ENCODE data around the gene C11orf71.

The C11orf71 gene

GRCh38 chr11:114379394-114380069 is 20.8 kb downstream of the C11orf71 start:
- H3K36me3 ChIP-seq (ENCODE audit: control insufficient read depth in 1 of 2, insufficient read depth in 2 of 2, low read length in 2 of 2): no peaks in the 10 kb centered on the region
- no peaks in the 10 kb centered on the region for H3K27me3 ChIP-seq (ENCODE audit: low read depth, low read length)
- H3K4me3 ChIP-seq (ENCODE audit: low read depth in 1 of 2, low read length in 2 of 2): no peak overlapping the region
- H3K27ac ChIP-seq (ENCODE audit: low read length): no peak overlapping the region
- H3K9me3 ChIP-seq (ENCODE audit: control insufficient read depth in 1 of 2, low read length in 2 of 2): no peaks in the 10 kb centered on the region
- no peaks in the 10 kb centered on the region for H3K4me1 ChIP-seq (ENCODE audit: control insufficient read depth in 1 of 2, insufficient read depth in 2 of 2, low read length in 2 of 2)

- Histone ChIP-seq H3K4me1 (ENCODE audit: control insufficient read depth in 1 of 2, insufficient read depth in 2 of 2, low read length in 2 of 2) (no peaks in the 10 kb centered on the region), H3K27ac (ENCODE audit: low read length) (no peak overlapping the region), H3K4me3 (ENCODE audit: low read depth in 1 of 2, low read length in 2 of 2) (no peak overlapping the region), H3K36me3 (ENCODE audit: control insufficient read depth in 1 of 2, insufficient read depth in 2 of 2, low read length in 2 of 2) (no peaks in the 10 kb centered on the region), H3K9me3 (ENCODE audit: control insufficient read depth in 1 of 2, low read length in 2 of 2) (no peaks in the 10 kb centered on the region), H3K27me3 (ENCODE audit: low read depth, low read length) (no peaks in the 10 kb centered on the region)
Observed at GRCh38 chr11:114377612-114378267, 22.6 kb downstream of the C11orf71 start.

GRCh38 chr11:114375052-114375451 is 25.3 kb downstream of the C11orf71 start:
- H3K27ac ChIP-seq (ENCODE audit: low read length): no peak overlapping the region
- no peak overlapping the region for H3K4me3 ChIP-seq (ENCODE audit: low read depth in 1 of 2, low read length in 2 of 2)
- H3K9me3 ChIP-seq (ENCODE audit: control insufficient read depth in 1 of 2, low read length in 2 of 2): no peaks in the 10 kb centered on the region
- H3K36me3 ChIP-seq (ENCODE audit: control insufficient read depth in 1 of 2, insufficient read depth in 2 of 2, low read length in 2 of 2): no peaks in the 10 kb centered on the region
- H3K27me3 ChIP-seq (ENCODE audit: low read depth, low read length): no peaks in the 10 kb centered on the region
- H3K4me1 ChIP-seq (ENCODE audit: control insufficient read depth in 1 of 2, insufficient read depth in 2 of 2, low read length in 2 of 2): no peaks in the 10 kb centered on the region

- no peaks in the 10 kb centered on the region for H3K9me3 ChIP-seq (ENCODE audit: control insufficient read depth in 1 of 2, low read length in 2 of 2)
- no peaks in the 10 kb centered on the region for H3K27me3 ChIP-seq (ENCODE audit: low read depth, low read length)
- H3K4me3 ChIP-seq (ENCODE audit: low read depth in 1 of 2, low read length in 2 of 2): no peak overlapping the region
- H3K27ac ChIP-seq (ENCODE audit: low read length): no peak overlapping the region
- H3K36me3 ChIP-seq (ENCODE audit: control insufficient read depth in 1 of 2, insufficient read depth in 2 of 2, low read length in 2 of 2): no peaks in the 10 kb centered on the region
- no peaks in the 10 kb centered on the region for H3K4me1 ChIP-seq (ENCODE audit: control insufficient read depth in 1 of 2, insufficient read depth in 2 of 2, low read length in 2 of 2)
Observed at GRCh38 chr11:114368918-114369680, 31.2 kb downstream of the C11orf71 start.

GRCh38 chr11:114367244-114367957 is 32.9 kb downstream of the C11orf71 start:
- H3K4me1 ChIP-seq (ENCODE audit: control insufficient read depth in 1 of 2, insufficient read depth in 2 of 2, low read length in 2 of 2): no peaks in the 10 kb centered on the region
- H3K27me3 ChIP-seq (ENCODE audit: low read depth, low read length): no peaks in the 10 kb centered on the region
- H3K36me3 ChIP-seq (ENCODE audit: control insufficient read depth in 1 of 2, insufficient read depth in 2 of 2, low read length in 2 of 2): no peaks in the 10 kb centered on the region
- no peak overlapping the region for H3K4me3 ChIP-seq (ENCODE audit: low read depth in 1 of 2, low read length in 2 of 2)
- H3K27ac ChIP-seq (ENCODE audit: low read length): no peak overlapping the region
- no peaks in the 10 kb centered on the region for H3K9me3 ChIP-seq (ENCODE audit: control insufficient read depth in 1 of 2, low read length in 2 of 2)

GRCh38 chr11:114366331-114367243 is 33.7 kb downstream of the C11orf71 start:
- Histone ChIP-seq H3K4me3 (ENCODE audit: low read depth in 1 of 2, low read length in 2 of 2) (no peak overlapping the region), H3K36me3 (ENCODE audit: control insufficient read depth in 1 of 2, insufficient read depth in 2 of 2, low read length in 2 of 2) (no peaks in the 10 kb centered on the region), H3K9me3 (ENCODE audit: control insufficient read depth in 1 of 2, low read length in 2 of 2) (no peaks in the 10 kb centered on the region), H3K4me1 (ENCODE audit: control insufficient read depth in 1 of 2, insufficient read depth in 2 of 2, low read length in 2 of 2) (no peaks in the 10 kb centered on the region), H3K27ac (ENCODE audit: low read length) (no peak overlapping the region), H3K27me3 (ENCODE audit: low read depth, low read length) (no peaks in the 10 kb centered on the region)

- Histone ChIP-seq H3K27ac (ENCODE audit: low read length) (no peak overlapping the region), H3K4me1 (ENCODE audit: control insufficient read depth in 1 of 2, insufficient read depth in 2 of 2, low read length in 2 of 2) (no peaks in the 10 kb centered on the region), H3K36me3 (ENCODE audit: control insufficient read depth in 1 of 2, insufficient read depth in 2 of 2, low read length in 2 of 2) (no peaks in the 10 kb centered on the region), H3K27me3 (ENCODE audit: low read depth, low read length) (no peaks in the 10 kb centered on the region), H3K4me3 (ENCODE audit: low read depth in 1 of 2, low read length in 2 of 2) (no peak overlapping the region), H3K9me3 (ENCODE audit: control insufficient read depth in 1 of 2, low read length in 2 of 2) (no peaks in the 10 kb centered on the region)
Observed at GRCh38 chr11:114362958-114363357, 37.4 kb downstream of the C11orf71 start.

- no peaks in the 10 kb centered on the region for H3K4me1 ChIP-seq (ENCODE audit: control insufficient read depth in 1 of 2, insufficient read depth in 2 of 2, low read length in 2 of 2)
- H3K9me3 ChIP-seq (ENCODE audit: control insufficient read depth in 1 of 2, low read length in 2 of 2): no peaks in the 10 kb centered on the region
- H3K36me3 ChIP-seq (ENCODE audit: control insufficient read depth in 1 of 2, insufficient read depth in 2 of 2, low read length in 2 of 2): no peaks in the 10 kb centered on the region
- H3K4me3 ChIP-seq (ENCODE audit: low read depth in 1 of 2, low read length in 2 of 2): no peak overlapping the region
- H3K27ac ChIP-seq (ENCODE audit: low read length): no peak overlapping the region
- H3K27me3 ChIP-seq (ENCODE audit: low read depth, low read length): no peaks in the 10 kb centered on the region
Observed at GRCh38 chr11:114362326-114362725, 38.0 kb downstream of the C11orf71 start.

- H3K4me3 ChIP-seq (ENCODE audit: low read depth in 1 of 2, low read length in 2 of 2): no peak overlapping the region
- no peaks in the 10 kb centered on the region for H3K36me3 ChIP-seq (ENCODE audit: control insufficient read depth in 1 of 2, insufficient read depth in 2 of 2, low read length in 2 of 2)
- H3K4me1 ChIP-seq (ENCODE audit: control insufficient read depth in 1 of 2, insufficient read depth in 2 of 2, low read length in 2 of 2): no peaks in the 10 kb centered on the region
- H3K27ac ChIP-seq (ENCODE audit: low read length): no peak overlapping the region
- H3K27me3 ChIP-seq (ENCODE audit: low read depth, low read length): no peaks in the 10 kb centered on the region
- H3K9me3 ChIP-seq (ENCODE audit: control insufficient read depth in 1 of 2, low read length in 2 of 2): no peaks in the 10 kb centered on the region
Observed at GRCh38 chr11:114359342-114359741, 41.0 kb downstream of the C11orf71 start.

GRCh38 chr11:114358716-114359115 is 41.6 kb downstream of the C11orf71 start:
- no peaks in the 10 kb centered on the region for H3K36me3 ChIP-seq (ENCODE audit: control insufficient read depth in 1 of 2, insufficient read depth in 2 of 2, low read length in 2 of 2)
- no peaks in the 10 kb centered on the region for H3K27me3 ChIP-seq (ENCODE audit: low read depth, low read length)
- H3K9me3 ChIP-seq (ENCODE audit: control insufficient read depth in 1 of 2, low read length in 2 of 2): no peaks in the 10 kb centered on the region
- H3K27ac ChIP-seq (ENCODE audit: low read length): no peak overlapping the region
- H3K4me1 ChIP-seq (ENCODE audit: control insufficient read depth in 1 of 2, insufficient read depth in 2 of 2, low read length in 2 of 2): no peaks in the 10 kb centered on the region
- no peak overlapping the region for H3K4me3 ChIP-seq (ENCODE audit: low read depth in 1 of 2, low read length in 2 of 2)
